ENCODE measurements around the gene ATF5.
"Not testable (repeated sequence)": the region's sequence is repeated elsewhere in the genome, so short reads cannot be mapped to it uniquely, and the experiment has no call there.

The ATF5 gene

GRCh38 chr19:49940482-49940791, 11.4 kb downstream of the ATF5 start:
- Histone ChIP-seq H3K36me3 (replicated peaks; ENCODE audit: low read depth, low read length) (no peaks in the 10 kb centered on the region), H3K4me2 (ENCODE audit: low read length) (no peak overlapping the region), H3K27ac (ENCODE audit: low read length) (no peak overlapping the region)

GRCh38 chr19:49944567-49944966, 15.6 kb downstream of the ATF5 start:
- H3K4me2 ChIP-seq (ENCODE audit: low read length) = peak overlapping the region; percentile 23

More at GRCh38 chr19:49940482-49940791, 11.4 kb downstream of the ATF5 start:
- Histone ChIP-seq H3K4me3 (ENCODE audit: low read length) (no peak overlapping the region), H3K4me1 (ENCODE audit: low read length) (peaks cover 13% of the 10 kb centered on the region), H3K9ac (ENCODE audit: low read length) (no peak overlapping the region), H4K20me1 (ENCODE audit: insufficient read depth, low read length) (peaks cover 17% of the 10 kb centered on the region), H3K27me3 (ENCODE audit: low read depth, low read length) (peaks cover 12% of the 10 kb centered on the region; the same call in 1 of the 2 replicates), H3K79me2 (ENCODE audit: low read length) (no peaks in the 10 kb centered on the region), H2AFZ (ENCODE audit: low read depth, low read length) (no peak overlapping the region), H3K9me3 (ENCODE audit: insufficient read depth, low read length) (no peaks in the 10 kb centered on the region)
- TF ChIP-seq CTCF (IDR thresholded peaks at IDR 0.05; ENCODE audit: low read depth, low read length) = no peak
- TF ChIP-seq EZH2phosphoT487 (IDR thresholded peaks at IDR 0.05; ENCODE audit: low read depth) = no peak

GRCh38 chr19:49946415-49946814, 17.4 kb downstream of the ATF5 start:
- Histone ChIP-seq H3K4me2 (ENCODE audit: low read length) (no peak overlapping the region), H3K27ac (ENCODE audit: low read length) (no peak overlapping the region), H3K79me2 (ENCODE audit: low read length) (no peaks in the 10 kb centered on the region), H3K36me3 (replicated peaks; ENCODE audit: low read depth, low read length) (no peaks in the 10 kb centered on the region), H3K9me3 (ENCODE audit: insufficient read depth, low read length) (no peaks in the 10 kb centered on the region), H3K4me1 (ENCODE audit: low read length) (peaks cover 26% of the 10 kb centered on the region), H3K9ac (ENCODE audit: low read length) (no peak overlapping the region), H2AFZ (ENCODE audit: low read depth, low read length) (no peak overlapping the region), H3K4me3 (ENCODE audit: low read length) (no peak overlapping the region), H3K27me3 (ENCODE audit: low read depth, low read length) (peaks cover 49% of the 10 kb centered on the region), H4K20me1 (ENCODE audit: insufficient read depth, low read length) (0 out of 2 replicates have a peak, but pooled peaks cover 2% of the 10 kb centered on the region)
- TF ChIP-seq CTCF (IDR thresholded peaks at IDR 0.05; ENCODE audit: low read depth, low read length) (no peak), EZH2phosphoT487 (IDR thresholded peaks at IDR 0.05; ENCODE audit: low read depth) (no peak)

More at GRCh38 chr19:49944567-49944966, 15.6 kb downstream of the ATF5 start:
- H2AFZ ChIP-seq (ENCODE audit: low read depth, low read length); H3K79me2 ChIP-seq (ENCODE audit: low read length); H3K9ac ChIP-seq (ENCODE audit: low read length); H3K4me3 ChIP-seq (ENCODE audit: low read length); H3K27ac ChIP-seq (ENCODE audit: low read length); H3K36me3 ChIP-seq (replicated peaks; ENCODE audit: low read depth, low read length); H4K20me1 ChIP-seq (ENCODE audit: insufficient read depth, low read length); H3K9me3 ChIP-seq (ENCODE audit: insufficient read depth, low read length); H3K4me1 ChIP-seq (ENCODE audit: low read length): not testable (repeated sequence)
- peaks cover 30% of the 10 kb centered on the region for H3K27me3 ChIP-seq (ENCODE audit: low read depth, low read length)

- peaks cover 3% of the 10 kb centered on the region; the same call in 1 of the 2 replicates for H4K20me1 ChIP-seq (ENCODE audit: insufficient read depth, low read length)
- H3K9me3 ChIP-seq (ENCODE audit: insufficient read depth, low read length) = no peaks in the 10 kb centered on the region
- no peak overlapping the region for H3K4me3 ChIP-seq (ENCODE audit: low read length)
- H3K36me3 ChIP-seq (replicated peaks; ENCODE audit: low read depth, low read length) = no peaks in the 10 kb centered on the region
- no peak overlapping the region for H3K9ac ChIP-seq (ENCODE audit: low read length)
- 0 out of 2 replicates have a peak overlapping the region, but pooled peaks have one; percentile 6 for H3K4me2 ChIP-seq (ENCODE audit: low read length)
- peaks cover 70% of the 10 kb centered on the region for H3K27me3 ChIP-seq (ENCODE audit: low read depth, low read length)
- H3K4me1 ChIP-seq (ENCODE audit: low read length) = peaks cover 47% of the 10 kb centered on the region
- no peaks in the 10 kb centered on the region for H3K79me2 ChIP-seq (ENCODE audit: low read length)
- no peak overlapping the region for H2AFZ ChIP-seq (ENCODE audit: low read depth, low read length)
- H3K27ac ChIP-seq (ENCODE audit: low read length) = no peak overlapping the region
- no peak for TF ChIP-seq CTCF (IDR thresholded peaks at IDR 0.05; ENCODE audit: low read depth, low read length)
- TF ChIP-seq EZH2phosphoT487 (IDR thresholded peaks at IDR 0.05; ENCODE audit: low read depth) = no peak
Observed at GRCh38 chr19:49949742-49950589, 21.0 kb downstream of the ATF5 start.

All from OCI-LY3 (cell line).